Panc1 (cell line): Measurements from ENCODE around the gene ZCRB1.

Experiments used
- CTCF ChIP-seq: fragments of 450-650 bp; IDR thresholded peaks from 2 replicates; pipeline ENCODE4 v1.5.1; 2017; ENCODE audit warnings: mild to moderate bottlenecking
- POLR2AphosphoS5 ChIP-seq: IDR thresholded peaks from 2 replicates; pipeline ENCODE4 v1.6.1; 2012; ENCODE audit warnings: mild to moderate bottlenecking, low read depth, low read length, moderate library complexity
- REST ChIP-seq, 2 experiments: IDR thresholded peaks; 2 replicates each; pipeline ENCODE4 v1.6.1; 2011 to 2012; ENCODE audit warnings: low read depth in 2 of 2, control low read depth in 1 of 2, low read length in 1 of 2, mild to moderate bottlenecking in 1 of 2, moderate library complexity in 1 of 2; ENCODE audit not compliant: insufficient read depth in 1 of 2

GRCh38 chr12:42281278-42281677, 44.6 kb downstream of the ZCRB1 start:
- TF ChIP-seq CTCF (no peak), POLR2AphosphoS5 (no peak), REST (IDR thresholded peaks at IDR 0.05; ENCODE audit: insufficient read depth in 1 of 2, low read depth in 2 of 2, low read length in 1 of 2) (no peak)
